HCT116 (cell line): ENCODE results near the gene GRIK2.

Source experiments
- CTCF ChIP-seq, 3 experiments: fragments of 200-600 bp in 1 of 3; sonication (generic) in 1 of 3; IDR thresholded peaks in 2 of 3; conservative IDR thresholded peaks in 1 of 3; 2 replicates each; pipeline ENCODE4 v1.5.1; 2012 to 2017; ENCODE audit warnings: low read depth in 2 of 3, low read length in 2 of 3, antibody characterized with exemption in 1 of 3, borderline replicate concordance in 1 of 3, control low read depth in 1 of 3, mild to moderate bottlenecking in 1 of 3, mixed read lengths in 1 of 3, mixed run types in 1 of 3, moderate library complexity in 1 of 3; ENCODE audit not compliant: insufficient read depth in 1 of 3
- EZH2phosphoT487 ChIP-seq: fragments of 200-600 bp; IDR thresholded peaks from 2 replicates; pipeline ENCODE4 v1.6.1; 2018; ENCODE audit warnings: antibody characterized with exemption, borderline replicate concordance
- POLR2A ChIP-seq: IDR thresholded peaks from 2 replicates; pipeline ENCODE4 v1.7.0; 2011; ENCODE audit warnings: borderline replicate concordance; ENCODE audit not compliant: insufficient read depth, insufficient read length; ENCODE audit errors: extremely low read depth
- RAD21 ChIP-seq: IDR thresholded peaks from 2 replicates; pipeline ENCODE4 v1.6.1; 2012; ENCODE audit warnings: low read depth, mild to moderate bottlenecking
- SIN3A ChIP-seq: IDR thresholded peaks from 2 replicates; pipeline ENCODE4 v1.6.1; 2012; ENCODE audit warnings: low read depth
- YY1 ChIP-seq: IDR thresholded peaks from 2 replicates; pipeline ENCODE4 v1.6.1; 2011; ENCODE audit warnings: low read length, low read depth, moderate library complexity, mild to moderate bottlenecking; ENCODE audit not compliant: insufficient replicate concordance; ENCODE audit errors: extremely low read depth
- ZNF274 ChIP-seq: fragments of 200-500 bp; sonication (Bioruptor generic); IDR thresholded peaks from 2 replicates; pipeline ENCODE4 v1.6.1; 2014; ENCODE audit warnings: mild to moderate bottlenecking, low read depth, low read length, inconsistent platforms
- TF ChIP-seq, protein P1 (sequence below): IDR thresholded peaks from 2 replicates; pipeline ENCODE4 v1.6.1; 2012

- no peak for TF ChIP-seq CTCF (IDR thresholded peaks at IDR 0.05 in 2 of 3, conservative IDR thresholded peaks at IDR 0.05 in 1 of 3; ENCODE audit: borderline replicate concordance in 1 of 3, insufficient read depth in 1 of 3, low read depth in 2 of 3, low read length in 2 of 3)
- TF ChIP-seq ZNF274 = no peak
- TF ChIP-seq, protein P1, sequence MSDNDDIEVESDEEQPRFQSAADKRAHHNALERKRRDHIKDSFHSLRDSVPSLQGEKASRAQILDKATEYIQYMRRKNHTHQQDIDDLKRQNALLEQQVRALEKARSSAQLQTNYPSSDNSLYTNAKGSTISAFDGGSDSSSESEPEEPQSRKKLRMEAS = no peak
- no peak for TF ChIP-seq RAD21
- no peak for TF ChIP-seq POLR2A
- no peak for TF ChIP-seq SIN3A
- no peak for TF ChIP-seq YY1
- TF ChIP-seq EZH2phosphoT487 = no peak
Measured at GRCh38 chr6:102115911-102116310, 722.4 kb downstream of the GRIK2 start.
